T1000 (cell line): Measurements from ENCODE around the gene CBARP.

Experiments used
- DNase-seq: peaks from one replicate; lab custom pipeline; 2025; ENCODE audit warnings: mixed read lengths; lab: John Stamatoyannopoulos, UW

Gene CBARP

DNA sequence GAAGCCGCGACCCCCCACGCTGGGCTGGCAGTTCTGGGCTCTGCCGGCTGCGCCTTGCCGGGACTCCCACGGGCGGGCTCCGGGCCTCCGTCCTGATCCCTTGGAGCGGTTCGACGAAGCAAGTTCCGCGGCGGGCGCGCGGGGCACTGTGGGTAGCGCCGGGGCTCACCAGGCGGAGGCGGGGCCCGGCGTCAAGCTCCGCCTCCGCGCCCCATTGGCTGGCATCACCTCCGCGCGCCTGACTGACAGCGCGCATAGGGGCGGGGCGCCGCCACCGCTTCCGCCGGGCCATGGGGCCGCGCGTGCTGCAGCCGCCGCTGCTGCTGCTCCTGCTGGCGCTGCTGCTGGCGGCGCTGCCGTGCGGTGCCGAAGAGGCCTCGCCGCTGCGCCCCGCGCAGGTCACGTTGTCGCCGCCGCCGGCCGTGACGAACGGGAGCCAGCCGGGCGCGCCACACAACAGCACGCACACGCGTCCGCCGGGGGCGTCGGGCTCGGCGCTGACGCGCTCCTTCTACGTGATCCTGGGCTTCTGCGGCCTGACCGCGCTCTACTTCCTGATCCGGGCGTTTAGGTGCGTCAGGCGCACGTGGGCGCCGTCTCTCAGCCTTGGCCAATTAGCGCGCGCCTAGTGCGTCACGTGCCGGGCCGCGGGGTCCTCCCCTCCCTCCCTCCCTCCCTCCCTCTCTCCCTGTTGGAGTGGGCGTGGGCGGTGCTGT is 37.6 kb upstream of the CBARP start, which contains the start of gene FAM174C:
FAM174C (plus strand) TSS at position 271 of the 716 bp plus-strand sequence; CDS start at position 291, 20 bp downstream.
- DNase-seq: peak; percentile 96

DNA sequence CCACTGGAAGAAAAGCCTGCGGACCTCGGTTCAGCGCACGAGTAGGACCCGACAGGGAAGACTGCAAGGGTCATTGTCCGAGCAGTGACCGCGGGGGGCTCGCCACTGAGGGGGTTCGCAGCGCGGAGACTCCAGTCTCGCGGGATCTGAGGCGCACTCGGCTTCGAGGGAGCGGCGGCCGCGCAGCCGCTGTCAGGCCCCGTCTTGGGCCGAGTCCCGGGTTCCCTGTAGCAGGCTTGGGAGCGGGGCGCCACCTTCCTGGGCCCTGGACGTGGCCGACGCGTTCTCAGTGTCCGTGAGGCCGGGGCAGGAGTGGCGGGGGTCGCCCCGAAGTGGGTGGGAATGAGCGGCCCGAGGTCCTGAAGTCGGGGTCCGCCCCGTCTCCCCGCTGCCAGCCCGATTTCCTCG is 37.1 kb upstream of the CBARP start:
- no peak for DNase-seq

DNA sequence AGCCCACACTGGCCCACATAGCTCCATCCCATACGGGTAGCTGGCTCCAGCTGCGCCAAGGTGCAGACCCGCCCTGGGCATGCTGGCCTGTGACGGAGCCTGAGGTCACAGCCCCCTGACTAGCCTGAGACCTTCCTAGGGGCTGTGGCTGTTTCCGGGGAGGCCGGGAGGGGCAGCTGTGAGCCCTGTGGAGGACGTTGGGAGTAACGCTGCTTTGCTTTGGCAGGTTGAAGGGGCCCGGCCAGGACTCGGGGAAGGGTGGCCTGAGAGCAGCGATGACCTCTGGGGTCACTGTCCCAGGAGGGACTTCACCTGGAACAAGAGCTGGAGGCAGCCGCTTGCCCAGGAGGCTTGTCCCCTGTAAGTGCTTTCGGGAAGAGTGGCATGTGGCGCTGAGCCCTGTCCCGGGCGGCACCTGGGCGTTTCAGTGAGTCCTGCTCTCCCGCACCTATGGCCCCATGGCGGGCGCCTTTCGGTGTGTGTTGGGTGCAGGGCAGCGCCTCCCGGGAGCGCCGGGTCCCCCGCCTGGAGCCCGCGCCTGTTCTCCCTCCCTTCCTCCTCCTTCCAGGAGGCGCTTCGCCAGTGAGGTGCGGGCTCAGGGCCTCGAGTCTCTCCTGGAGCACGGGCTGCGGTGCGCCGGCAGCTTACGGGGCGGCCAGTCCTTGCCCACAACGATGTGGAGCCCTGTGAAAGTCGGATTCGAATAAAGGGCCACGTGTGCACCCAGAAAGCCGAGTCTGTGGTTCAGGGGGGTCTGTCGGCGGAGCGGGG is 36.5 kb upstream of the CBARP start:
- DNase-seq: no peak

DNA sequence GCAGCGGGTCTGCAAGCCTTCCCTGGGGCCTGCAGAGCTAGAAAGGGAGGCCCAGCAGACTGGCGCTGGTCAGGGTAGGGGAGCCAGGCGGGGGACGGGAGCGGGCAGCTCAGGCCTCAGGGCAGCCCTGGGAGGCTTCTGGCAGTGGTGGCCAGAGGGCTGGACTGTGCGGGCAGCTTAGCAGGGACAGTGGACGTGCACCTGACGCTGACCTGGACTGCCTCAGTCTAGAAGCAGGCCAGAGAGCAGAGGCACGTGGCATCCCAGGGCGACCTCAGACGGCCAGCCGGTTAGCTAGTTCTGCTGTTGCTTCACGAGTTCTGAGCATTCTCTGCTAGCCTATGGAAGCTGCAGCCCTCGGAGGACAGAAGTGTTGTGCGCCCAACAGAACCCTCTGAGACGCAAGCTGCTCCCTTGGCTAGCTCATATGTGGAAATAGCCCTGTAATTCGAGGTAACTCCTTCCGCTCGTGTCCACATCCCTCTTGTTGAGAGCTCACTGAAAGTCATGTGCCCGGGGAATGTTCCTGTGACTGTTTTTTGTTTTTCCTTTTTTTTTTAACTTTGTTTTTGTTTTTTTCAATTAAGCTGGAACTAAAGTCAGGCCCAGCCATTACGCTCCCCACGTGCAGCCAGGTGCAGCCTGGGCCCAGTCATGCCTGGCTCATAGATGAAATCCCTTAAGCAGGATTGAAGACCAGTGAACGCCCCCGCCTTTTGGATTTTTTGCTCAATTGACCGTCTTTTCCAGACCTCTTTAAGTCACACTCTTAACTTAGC is 35.6 kb upstream of the CBARP start:
- no peak for DNase-seq

DNA sequence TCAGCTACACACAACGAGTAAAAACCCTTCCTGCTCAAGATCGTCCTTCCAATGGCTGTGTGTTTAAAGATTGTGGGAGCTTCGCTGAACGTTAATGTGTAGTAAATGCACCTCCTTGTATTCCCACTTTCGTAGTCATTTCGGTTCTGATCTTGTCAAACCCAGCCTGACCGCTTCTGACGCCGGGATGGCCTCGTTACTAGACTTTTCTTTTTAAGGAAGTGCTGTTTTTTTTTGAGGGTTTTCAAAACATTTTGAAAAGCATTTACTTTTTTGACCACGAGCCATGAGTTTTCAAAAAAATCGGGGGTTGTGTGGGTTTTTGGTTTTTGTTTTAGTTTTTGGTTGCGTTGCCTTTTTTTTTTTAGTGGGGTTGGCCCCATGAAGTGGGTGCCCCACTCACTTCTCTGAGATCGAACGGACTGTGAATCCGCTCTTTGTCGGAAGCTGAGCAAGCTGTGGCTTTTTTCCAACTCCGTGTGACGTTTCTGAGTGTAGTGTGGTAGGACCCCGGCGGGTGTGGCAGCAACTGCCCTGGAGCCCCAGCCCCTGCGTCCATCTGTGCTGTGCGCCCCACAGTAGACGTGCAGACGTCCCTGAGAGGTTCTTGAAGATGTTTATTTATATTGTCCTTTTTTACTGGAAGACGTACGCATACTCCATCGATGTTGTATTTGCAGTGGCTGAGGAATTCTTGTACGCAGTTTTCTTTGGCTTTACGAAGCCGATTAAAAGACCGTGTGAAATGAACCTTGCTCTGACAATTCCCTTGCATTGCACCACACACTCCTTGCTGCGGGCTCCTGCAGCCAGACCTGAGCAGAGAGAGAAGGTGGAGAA is 34.8 kb upstream of the CBARP start:
- no peak for DNase-seq

DNA sequence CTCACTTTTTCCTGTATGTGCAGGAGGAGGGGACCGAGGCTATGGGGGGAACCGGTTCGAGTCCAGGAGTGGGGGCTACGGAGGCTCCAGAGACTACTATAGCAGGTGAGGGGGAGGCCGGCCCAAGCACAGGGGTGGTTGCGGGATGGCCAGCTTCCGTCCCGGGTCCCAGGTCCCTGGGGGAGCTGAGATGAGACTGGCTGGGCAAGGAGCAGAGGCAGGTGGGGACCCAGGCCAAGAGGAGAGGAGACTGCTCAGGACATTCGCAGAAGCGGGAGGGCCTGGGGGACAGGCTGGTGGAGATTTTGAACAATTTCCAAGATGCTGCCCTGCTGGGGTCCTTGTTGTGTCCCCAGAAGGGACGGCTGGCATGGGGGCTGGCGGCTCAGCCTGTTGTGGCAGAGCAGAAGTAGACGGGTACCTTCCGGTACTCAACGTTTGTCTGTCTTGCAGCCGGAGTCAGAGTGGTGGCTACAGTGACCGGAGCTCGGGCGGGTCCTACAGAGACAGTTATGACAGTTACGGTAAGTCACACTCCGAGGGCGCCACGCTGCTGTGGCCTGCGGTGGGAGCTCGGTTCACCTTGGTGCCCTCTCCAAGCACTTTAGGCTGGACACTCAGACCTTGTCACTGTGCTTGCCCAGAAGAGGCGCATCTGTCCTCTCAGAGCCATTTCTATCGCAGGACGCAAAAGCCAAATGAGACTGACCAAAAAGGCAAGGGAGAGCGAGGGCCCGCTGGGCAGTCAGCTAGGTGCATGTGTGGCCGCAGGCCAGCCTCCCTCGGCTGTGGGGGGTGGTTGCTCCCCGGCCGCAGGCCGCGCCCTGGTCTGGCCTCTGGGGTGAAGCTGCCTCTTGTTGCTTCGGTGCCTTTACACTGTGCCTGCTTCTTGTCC is 34.0 kb upstream of the CBARP start:
- DNase-seq: no peak

DNA sequence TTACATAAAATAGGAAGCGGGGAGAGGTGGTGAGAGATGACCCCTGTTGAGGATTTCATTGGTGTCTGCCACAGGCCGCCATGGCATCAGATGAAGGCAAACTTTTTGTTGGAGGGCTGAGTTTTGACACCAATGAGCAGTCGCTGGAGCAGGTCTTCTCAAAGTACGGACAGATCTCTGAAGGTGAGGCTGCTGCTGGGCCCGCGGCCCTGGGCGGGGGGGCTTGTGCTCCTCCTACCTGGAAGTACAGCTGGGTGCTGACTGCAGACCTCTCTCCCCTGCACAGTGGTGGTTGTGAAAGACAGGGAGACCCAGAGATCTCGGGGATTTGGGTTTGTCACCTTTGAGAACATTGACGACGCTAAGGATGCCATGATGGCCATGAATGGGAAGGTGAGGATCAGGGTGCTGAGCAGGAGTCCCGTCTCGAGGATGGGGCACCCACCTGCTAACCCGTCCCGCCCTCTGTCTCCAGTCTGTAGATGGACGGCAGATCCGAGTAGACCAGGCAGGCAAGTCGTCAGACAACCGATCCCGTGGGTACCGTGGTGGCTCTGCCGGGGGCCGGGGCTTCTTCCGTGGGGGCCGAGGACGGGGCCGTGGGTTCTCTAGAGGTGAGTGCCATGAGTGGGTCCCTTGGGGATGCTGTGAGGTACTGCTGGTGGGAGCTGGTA is 33.2 kb upstream of the CBARP start:
- DNase-seq: no peak

DNA sequence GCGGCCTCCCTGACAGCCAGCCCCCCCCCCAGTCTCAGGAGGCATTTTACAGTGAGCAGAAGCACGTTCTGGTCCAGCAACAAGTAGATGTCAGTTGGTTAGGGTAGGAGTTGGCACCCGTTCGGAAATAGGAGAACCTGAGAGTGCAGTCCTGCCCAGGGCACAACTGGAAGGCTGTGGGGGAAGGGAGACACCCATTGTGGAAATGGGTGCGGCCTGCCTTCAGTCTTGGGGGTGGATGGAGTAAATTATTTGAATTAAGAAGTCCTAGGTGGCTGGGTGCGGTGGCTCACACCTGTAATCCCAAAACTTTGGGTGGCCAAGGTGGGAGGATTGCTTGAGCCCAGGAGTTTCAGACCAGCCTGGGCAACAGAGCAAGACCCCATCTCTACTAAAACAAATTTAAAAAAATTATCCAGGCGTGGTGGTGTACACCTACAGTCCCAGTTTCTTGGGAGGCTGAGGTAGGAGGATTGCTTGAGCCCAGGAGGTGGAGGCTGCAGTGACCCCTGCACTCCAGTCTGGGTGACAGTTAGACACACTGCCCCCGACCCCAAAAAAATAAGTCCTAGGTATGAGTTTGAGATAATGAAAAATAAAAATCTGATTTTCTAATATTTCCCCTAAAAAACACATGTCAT is 32.5 kb upstream of the CBARP start:
- DNase-seq: no peak

DNA sequence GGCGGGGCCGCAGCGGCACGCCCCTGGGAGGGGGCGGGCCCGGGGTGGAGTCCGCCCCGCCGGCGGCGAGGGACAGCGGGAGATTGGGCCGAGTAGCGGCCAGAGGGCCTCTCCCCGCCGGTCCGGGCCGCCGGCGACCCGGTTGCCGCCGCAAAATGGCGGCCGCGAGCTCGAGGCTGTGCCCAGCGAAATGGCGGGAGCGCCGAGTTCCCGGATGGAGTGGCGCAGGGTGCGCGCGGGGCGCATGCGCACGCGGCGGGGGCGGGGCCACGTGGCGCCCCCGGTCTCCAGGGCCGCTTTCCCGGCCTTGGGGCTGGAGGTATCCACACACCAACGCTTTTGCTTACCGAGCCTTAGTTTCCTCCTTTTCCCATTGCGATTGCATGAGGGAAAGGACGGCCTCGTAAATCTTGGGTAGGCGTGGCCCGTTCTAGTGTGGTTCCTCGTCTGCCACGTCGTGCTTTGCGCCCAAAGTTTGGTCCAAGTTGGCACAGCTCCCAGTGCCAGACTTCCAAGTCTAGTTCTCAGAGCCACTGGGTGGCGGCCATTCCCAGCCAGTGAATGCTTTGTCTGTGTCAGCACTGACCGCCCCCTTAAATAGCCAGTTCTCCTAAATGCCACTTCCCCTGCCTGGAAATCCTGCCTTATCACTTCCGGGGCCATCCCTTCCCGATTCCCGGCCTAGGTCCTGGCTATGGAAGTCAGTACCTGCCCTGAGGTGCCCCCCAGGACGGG is 31.8 kb upstream of the CBARP start:
- peak; percentile 90 for DNase-seq

DNA sequence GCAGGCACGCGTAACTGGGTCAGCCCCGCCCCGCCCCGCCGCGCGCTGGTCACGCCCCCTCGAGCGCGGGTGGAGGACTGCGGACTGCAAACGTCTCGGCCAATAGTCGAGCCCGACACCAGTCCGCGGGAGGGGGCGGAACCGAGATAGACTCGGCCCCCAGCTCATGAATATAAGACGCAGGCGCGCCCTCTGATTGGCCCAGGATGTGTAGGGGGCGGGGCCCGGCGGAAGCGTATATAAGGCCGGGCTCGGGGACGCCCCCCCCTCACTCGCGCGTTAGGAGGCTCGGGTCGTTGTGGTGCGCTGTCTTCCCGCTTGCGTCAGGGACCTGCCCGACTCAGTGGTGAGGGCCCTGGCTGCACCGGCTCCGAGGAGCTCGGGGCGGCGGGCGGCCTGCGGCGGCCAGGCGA is 31.3 kb upstream of the CBARP start, which contains the start of gene CIRBP:
CIRBP (plus strand) TSS at position 268 of the 413 bp plus-strand sequence. CDS start 1,602 bp downstream, outside the sequence.
- DNase-seq: peak; percentile 99

DNA sequence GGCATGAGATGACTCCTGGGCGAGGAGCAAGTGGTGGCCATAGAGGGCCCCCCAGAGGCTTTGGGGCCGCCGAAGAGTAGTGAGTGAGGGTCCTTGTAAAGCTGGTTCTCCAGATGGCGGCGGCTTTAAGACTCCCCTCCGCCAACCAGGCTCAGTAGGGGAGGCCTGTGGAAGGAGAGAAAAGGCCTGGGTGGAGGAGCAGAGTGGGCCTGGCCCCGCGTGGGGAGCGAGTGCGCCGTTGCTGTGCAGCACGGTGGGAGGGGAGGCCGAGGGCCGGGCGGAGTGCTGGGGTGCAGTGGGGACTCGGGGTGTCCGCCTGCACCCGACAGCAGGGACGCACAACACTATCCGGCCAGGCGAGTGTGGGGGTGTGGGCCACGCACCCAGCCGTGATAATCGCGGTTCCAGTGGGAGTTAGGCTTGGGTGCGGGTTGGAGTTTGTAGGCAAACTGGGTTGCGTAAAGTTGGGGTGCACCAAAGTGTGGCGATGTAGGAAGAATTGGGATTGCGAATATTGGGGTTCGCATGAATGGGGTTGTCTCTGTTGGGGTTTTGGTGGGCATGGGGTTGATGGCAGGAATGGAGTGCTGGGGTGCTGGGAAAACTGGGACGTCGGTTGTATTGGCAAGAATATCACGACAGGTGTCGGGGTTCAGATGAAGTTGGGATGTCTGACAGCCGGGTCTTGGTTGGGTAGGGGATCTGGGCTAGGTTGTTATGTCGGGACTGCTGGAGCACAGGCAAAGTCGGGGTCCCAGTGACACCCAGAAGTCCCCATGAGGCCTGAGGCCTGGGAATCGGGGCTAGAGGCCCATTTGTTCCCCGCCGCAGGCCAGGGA is 30.6 kb upstream of the CBARP start:
- DNase-seq: no peak

DNA sequence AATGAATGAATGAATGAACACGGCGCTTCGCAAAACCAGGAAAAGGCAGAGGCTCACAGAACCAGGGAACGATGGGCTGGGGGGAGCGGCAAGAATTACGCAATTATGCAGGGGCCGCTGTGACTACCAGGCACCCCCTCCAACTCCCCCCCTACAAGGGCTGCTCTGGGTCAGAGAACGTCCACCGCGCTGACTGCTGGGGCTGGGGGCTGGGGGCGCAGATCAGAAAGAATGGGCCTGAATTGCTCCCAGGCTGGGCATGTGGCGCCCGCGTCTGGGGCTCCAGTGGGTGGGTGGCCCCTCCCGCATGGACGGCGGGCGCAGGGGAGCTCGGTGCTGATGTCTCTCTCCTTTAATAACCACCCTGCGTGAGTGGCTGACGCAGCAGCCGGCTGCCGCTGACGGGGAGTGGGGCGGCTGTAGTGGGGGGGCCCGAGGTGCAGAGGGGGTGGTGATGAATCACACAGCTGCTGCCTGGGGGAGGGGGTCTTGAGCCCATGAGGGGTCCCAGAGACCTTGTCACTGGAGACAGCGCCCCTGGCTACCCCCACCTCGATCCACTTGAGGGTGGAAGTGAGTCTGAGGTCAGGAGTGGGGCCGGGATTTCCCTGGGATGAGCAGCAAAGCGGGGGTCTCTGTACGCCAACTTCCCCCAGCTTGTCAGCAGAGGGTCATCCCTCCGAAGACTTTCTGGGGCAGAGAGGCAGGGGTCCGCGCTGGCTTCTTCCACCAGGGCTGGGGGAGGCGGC is 29.8 kb upstream of the CBARP start:
- no peak for DNase-seq

DNA sequence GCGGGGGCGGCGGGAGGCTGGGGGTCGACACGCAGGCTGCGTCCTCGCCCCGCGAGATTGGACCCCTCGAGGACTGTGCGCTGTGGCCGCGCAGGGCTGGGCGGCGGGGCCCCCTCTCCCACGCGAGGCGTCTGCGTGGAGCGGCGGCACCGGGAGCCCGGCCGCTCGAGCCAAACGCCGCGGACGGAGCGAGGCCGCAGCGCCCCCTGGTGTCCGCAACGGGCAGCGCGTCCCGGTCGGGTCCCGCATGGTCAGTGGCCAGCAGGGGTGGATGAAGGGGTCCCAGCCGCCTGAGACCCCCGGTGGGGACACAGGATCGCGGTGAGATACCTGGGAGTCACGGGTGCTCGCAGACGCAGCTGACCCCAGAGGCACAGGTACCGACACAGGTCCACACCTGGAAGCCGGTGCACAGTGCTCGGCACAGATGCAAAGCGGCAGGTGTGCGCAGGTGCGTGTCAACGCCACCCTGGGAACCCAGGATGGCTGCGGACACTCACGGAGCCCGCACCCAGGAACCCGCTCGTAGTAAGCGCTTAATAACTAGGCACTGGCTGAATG is 29.2 kb upstream of the CBARP start:
- peak; percentile 84 for DNase-seq

DNA sequence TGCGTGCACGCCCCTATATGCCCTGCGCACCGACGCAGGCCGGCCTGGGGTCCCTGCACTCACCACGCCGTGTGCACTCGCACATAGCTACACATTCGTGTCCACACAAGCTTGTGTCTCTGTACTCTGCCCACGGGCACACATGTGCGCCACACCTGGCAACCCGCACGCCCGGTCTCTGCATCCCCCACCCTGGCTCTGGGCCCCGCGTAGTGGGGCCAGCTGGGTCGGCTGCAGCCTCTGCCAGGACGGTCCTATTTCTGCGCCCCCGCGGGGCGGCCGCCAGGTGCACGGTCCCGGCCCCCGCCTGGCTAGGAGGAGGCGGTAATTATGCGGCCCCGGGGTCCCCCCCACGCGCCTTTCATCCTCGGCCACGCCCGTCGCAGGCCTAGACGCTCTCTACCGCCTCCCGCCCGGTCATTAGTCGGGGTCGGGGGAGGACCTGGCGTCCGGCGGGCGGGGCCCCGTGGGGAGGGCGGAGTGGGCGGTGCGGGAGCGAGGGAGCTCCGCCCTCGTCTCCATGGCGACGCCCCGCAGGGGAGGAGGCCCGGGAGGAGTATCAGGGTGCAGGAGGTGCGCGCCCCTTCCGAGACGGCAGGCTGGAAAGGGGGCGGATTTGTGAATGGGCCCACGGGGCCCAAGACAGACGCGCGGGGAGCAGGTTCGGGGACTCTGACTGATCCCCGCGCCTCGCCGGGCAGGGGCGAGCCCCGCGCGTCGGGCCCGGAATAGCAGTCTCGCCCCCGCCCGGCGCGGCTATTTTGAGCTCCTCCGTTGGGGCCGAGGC is 28.5 kb upstream of the CBARP start:
- peak; percentile 92 for DNase-seq

DNA sequence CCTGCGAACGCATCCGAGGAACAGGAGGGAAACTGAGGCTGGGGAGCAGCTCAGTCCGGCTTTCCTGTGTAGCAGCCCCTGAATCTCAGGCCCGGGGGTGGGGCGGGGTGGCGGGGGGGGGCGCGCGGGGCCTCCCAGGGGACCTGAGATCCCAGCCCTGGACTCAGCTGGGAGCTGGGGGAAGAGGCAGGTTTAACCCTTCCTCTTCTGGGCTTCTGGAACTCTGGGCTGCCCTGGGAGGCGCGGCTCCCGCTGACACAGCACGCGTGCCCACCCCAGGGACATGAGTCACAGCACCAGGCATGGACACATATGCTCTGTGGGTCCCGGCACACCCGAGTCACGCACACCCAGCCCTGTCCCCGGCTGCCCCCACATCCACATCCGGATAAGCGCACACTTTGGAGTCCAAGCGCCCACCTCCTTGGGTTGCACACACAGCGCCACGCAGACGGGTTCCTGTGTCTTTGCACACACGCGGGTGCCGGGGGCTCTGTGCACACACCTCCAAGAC is 27.9 kb upstream of the CBARP start:
- DNase-seq: peak; percentile 97
